ENCODE results near the gene GPC3. TPM values are rescaled to one million over a fixed set of nuclear protein-coding genes. Genes with fewer than 3 reads are reported as not detected.

GPC3 gene
- total and polyA plus RNA-seq, 2 experiments from 2014 or later = 36.8 to 60.1 TPM

GRCh38 chrX:134032441-134032840, 47.0 kb upstream of the GPC3 start:
- DNase-seq (ENCODE audit: low spot score) = no peak
- no peaks in the 10 kb centered on the region for H3K4me1 ChIP-seq (ENCODE audit: insufficient read depth)
- no peak overlapping the region for H3K27ac Mint-ChIP-seq
- H3K79me2 ChIP-seq (replicated peaks; ENCODE audit: insufficient read depth) = no peaks in the 10 kb centered on the region
- H3K36me3 ChIP-seq (ENCODE audit: insufficient read depth) = no peaks in the 10 kb centered on the region
- H3K4me3 ChIP-seq = no peak overlapping the region
- H3K4me2 ChIP-seq = no peak overlapping the region
- no peaks in the 10 kb centered on the region for H3K27me3 ChIP-seq (ENCODE audit: insufficient read depth)
- no peaks in the 10 kb centered on the region for H4K20me1 ChIP-seq (replicated peaks; ENCODE audit: insufficient read depth)
- no peaks in the 10 kb centered on the region for H3F3A ChIP-seq (replicated peaks; ENCODE audit: low read depth)
- no peaks in the 10 kb centered on the region for H3K36me3 Mint-ChIP-seq (ENCODE audit: low read depth)
- no peak for ATAC-seq
- no peak overlapping the region for H2AFZ ChIP-seq
- no peaks in the 10 kb centered on the region; the same call in 2 of the 3 replicates for H3K9me3 Mint-ChIP-seq
- no peaks in the 10 kb centered on the region for H3K4me1 Mint-ChIP-seq
- peaks cover 3% of the 10 kb centered on the region for H3K27me3 Mint-ChIP-seq (ENCODE audit: insufficient read depth, low read depth, poor library complexity)
- no peak overlapping the region for H3K4me3 Mint-ChIP-seq
- no peak for TF ChIP-seq ZNF331 (CRISPR knock-in tag; IDR thresholded peaks at IDR 0.05; ENCODE audit: low read depth)
- no peak for TF ChIP-seq CTCF (conservative IDR thresholded peaks at IDR 0.05; ENCODE audit: low read depth in 2 of 2)
- no peak for TF ChIP-seq REST (IDR thresholded peaks at IDR 0.05; ENCODE audit: unreplicated experiment)
- TF ChIP-seq EZH2 (IDR thresholded peaks at IDR 0.05; ENCODE audit: low read depth, unreplicated experiment) = no peak
- no peak for TF ChIP-seq POLR2AphosphoS5 (IDR thresholded peaks at IDR 0.05; ENCODE audit: low read depth)
- TF ChIP-seq STAT1 (IDR thresholded peaks at IDR 0.05; ENCODE audit: unreplicated experiment) = no peak
- no peak for TF ChIP-seq EZH2phosphoT487 (IDR thresholded peaks at IDR 0.05; ENCODE audit: unreplicated experiment)
- TF ChIP-seq JUNB (IDR thresholded peaks at IDR 0.05; ENCODE audit: unreplicated experiment) = no peak
- TF ChIP-seq ZNF114 (CRISPR knock-in tag; IDR thresholded peaks at IDR 0.05) = no peak
- TF ChIP-seq CREB1 (CRISPR knock-in tag; IDR thresholded peaks at IDR 0.05; ENCODE audit: low read depth) = no peak
- no peak for TF ChIP-seq NANOG (IDR thresholded peaks at IDR 0.05; ENCODE audit: borderline replicate concordance)
- TF ChIP-seq ZNF462 (CRISPR knock-in tag; IDR thresholded peaks at IDR 0.05) = no peak
- no peak for TF ChIP-seq ETS1 (IDR thresholded peaks at IDR 0.05)
- no peak overlapping the region for H3K27ac ChIP-seq (ENCODE audit: low read depth)
- no peaks in the 10 kb centered on the region for H3K9me2 ChIP-seq (ENCODE audit: insufficient read depth)

Data from GM23338 (cell line).